ENCODE measurements around the gene STON1. TPM values are rescaled to one million over a fixed set of nuclear protein-coding genes. Genes with fewer than 3 reads are reported as not detected.
"Not testable (repeated sequence)": the region's sequence is repeated elsewhere in the genome, so short reads cannot be mapped to it uniquely, and the experiment has no call there.

Gene STON1
- total and polyA plus RNA-seq, 4 donors: 0.90 to 3.8 (median 1.2) TPM

DNA sequence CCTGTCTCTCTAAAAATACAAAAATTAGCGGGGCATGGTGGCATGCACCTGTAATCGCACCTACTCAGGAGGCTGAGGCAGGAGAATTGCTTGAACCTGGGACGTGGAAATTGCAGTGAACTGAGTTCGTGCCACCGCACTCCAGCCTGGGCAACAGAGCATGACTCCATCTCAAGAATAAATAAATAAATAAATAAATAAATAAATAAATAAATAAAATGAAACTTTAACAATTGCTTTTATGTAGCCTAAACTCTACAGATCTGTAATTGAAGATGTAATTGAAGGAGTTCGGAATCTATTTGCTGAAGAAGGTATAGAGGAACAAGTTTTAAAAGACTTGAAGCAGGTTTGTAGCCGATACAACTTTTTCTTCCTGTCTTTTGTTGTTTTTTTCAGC is 90.7 kb downstream of the STON1 start:
- no peaks in the 10 kb centered on the region for H3K9me3 ChIP-seq (ENCODE audit: control insufficient read depth in 4 of 4, low read length in 3 of 4)
- no peaks in the 10 kb centered on the region for H3K4me1 ChIP-seq (ENCODE audit: control insufficient read depth in 4 of 4, insufficient read depth in 4 of 4, low read length in 3 of 4)
- TF ChIP-seq YY1 (IDR thresholded peaks at IDR 0.05) (no peak), JUND (IDR thresholded peaks at IDR 0.05) (no peak), RAD21 (IDR thresholded peaks at IDR 0.05) (no peak), RXRA (IDR thresholded peaks at IDR 0.05) (no peak), TAF1 (conservative IDR thresholded peaks at IDR 0.05) (no peak), EGR1 (IDR thresholded peaks at IDR 0.05; ENCODE audit: low read depth in 2 of 2) (no peak), NR2F2 (IDR thresholded peaks at IDR 0.05) (no peak), HNF4A (conservative IDR thresholded peaks at IDR 0.05) (no peak), SP1 (IDR thresholded peaks at IDR 0.05) (no peak), HNF4G (IDR thresholded peaks at IDR 0.05) (no peak), GABPA (IDR thresholded peaks at IDR 0.05 in 1 of 2, conservative IDR thresholded peaks at IDR 0.05 in 1 of 2) (no peak), FOXA1 (IDR thresholded peaks at IDR 0.05) (no peak)
- TF ChIP-seq, protein P1, sequence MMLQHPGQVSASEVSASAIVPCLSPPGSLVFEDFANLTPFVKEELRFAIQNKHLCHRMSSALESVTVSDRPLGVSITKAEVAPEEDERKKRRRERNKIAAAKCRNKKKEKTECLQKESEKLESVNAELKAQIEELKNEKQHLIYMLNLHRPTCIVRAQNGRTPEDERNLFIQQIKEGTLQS (IDR thresholded peaks at IDR 0.05): no peak
- TF ChIP-seq, protein P2, sequence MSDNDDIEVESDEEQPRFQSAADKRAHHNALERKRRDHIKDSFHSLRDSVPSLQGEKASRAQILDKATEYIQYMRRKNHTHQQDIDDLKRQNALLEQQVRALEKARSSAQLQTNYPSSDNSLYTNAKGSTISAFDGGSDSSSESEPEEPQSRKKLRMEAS (IDR thresholded peaks at IDR 0.05): no peak
- TF ChIP-seq, protein P3, sequence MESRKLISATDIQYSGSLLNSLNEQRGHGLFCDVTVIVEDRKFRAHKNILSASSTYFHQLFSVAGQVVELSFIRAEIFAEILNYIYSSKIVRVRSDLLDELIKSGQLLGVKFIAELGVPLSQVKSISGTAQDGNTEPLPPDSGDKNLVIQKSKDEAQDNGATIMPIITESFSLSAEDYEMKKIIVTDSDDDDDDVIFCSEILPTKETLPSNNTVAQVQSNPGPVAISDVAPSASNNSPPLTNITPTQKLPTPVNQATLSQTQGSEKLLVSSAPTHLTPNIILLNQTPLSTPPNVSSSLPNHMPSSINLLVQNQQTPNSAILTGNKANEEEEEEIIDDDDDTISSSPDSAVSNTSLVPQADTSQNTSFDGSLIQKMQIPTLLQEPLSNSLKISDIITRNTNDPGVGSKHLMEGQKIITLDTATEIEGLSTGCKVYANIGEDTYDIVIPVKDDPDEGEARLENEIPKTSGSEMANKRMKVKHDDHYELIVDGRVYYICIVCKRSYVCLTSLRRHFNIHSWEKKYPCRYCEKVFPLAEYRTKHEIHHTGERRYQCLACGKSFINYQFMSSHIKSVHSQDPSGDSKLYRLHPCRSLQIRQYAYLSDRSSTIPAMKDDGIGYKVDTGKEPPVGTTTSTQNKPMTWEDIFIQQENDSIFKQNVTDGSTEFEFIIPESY (IDR thresholded peaks at IDR 0.05): no peak
- TF ChIP-seq, protein P4, sequence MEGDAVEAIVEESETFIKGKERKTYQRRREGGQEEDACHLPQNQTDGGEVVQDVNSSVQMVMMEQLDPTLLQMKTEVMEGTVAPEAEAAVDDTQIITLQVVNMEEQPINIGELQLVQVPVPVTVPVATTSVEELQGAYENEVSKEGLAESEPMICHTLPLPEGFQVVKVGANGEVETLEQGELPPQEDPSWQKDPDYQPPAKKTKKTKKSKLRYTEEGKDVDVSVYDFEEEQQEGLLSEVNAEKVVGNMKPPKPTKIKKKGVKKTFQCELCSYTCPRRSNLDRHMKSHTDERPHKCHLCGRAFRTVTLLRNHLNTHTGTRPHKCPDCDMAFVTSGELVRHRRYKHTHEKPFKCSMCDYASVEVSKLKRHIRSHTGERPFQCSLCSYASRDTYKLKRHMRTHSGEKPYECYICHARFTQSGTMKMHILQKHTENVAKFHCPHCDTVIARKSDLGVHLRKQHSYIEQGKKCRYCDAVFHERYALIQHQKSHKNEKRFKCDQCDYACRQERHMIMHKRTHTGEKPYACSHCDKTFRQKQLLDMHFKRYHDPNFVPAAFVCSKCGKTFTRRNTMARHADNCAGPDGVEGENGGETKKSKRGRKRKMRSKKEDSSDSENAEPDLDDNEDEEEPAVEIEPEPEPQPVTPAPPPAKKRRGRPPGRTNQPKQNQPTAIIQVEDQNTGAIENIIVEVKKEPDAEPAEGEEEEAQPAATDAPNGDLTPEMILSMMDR (IDR thresholded peaks at IDR 0.05; ENCODE audit: low read depth, low read length, missing input control): no peak
- H3K27me3 ChIP-seq (ENCODE audit: control insufficient read depth in 4 of 4, insufficient read depth in 4 of 4, low read length in 3 of 4): no peaks in the 10 kb centered on the region
- 90% methylated on average over 7 of the region's 7 CpGs for WGBS
- DNase-seq (ENCODE audit: low spot score): no peak
- H3K4me3 ChIP-seq (ENCODE audit: low read depth in 1 of 3, low read length in 3 of 3): no peak overlapping the region
- no peak overlapping the region for H3K9ac ChIP-seq (ENCODE audit: low read depth in 1 of 2, low read length in 2 of 2)
- no peak overlapping the region for H3K27ac ChIP-seq (ENCODE audit: low read depth in 1 of 2, low read length in 2 of 2)
- no peaks in the 10 kb centered on the region for H3K36me3 ChIP-seq (ENCODE audit: control insufficient read depth in 4 of 4, insufficient read depth in 3 of 4, low read depth in 1 of 4, low read length in 3 of 4)

DNA sequence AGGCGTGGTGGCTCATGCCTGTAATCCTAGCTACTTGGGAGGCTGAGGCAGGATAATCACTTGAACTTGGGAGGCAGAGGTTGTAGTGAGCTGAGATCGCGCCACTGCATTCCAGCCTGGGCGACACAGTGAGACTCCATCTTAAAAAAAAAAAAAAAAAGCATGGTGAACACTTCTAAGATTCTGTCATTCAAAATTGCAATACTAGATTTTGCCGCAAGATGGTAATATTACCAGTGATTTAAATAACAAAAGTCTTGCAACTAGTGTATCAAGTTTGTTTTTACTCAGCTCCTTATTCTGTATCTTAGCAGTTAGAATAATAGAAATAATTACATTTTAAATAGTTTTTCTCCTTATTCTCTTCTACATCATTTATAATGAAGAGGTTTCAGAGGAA is 92.7 kb downstream of the STON1 start:
- H3K4me3 ChIP-seq (ENCODE audit: low read depth in 1 of 3, low read length in 3 of 3); H3K27me3 ChIP-seq (ENCODE audit: control insufficient read depth in 4 of 4, insufficient read depth in 4 of 4, low read length in 3 of 4); H3K4me1 ChIP-seq (ENCODE audit: control insufficient read depth in 4 of 4, insufficient read depth in 4 of 4, low read length in 3 of 4); H3K9me3 ChIP-seq (ENCODE audit: control insufficient read depth in 4 of 4, low read length in 3 of 4); H3K36me3 ChIP-seq (ENCODE audit: control insufficient read depth in 4 of 4, insufficient read depth in 3 of 4, low read depth in 1 of 4, low read length in 3 of 4); H3K27ac ChIP-seq (ENCODE audit: low read depth in 1 of 2, low read length in 2 of 2); DNase-seq (ENCODE audit: low spot score); H3K9ac ChIP-seq (ENCODE audit: low read depth in 1 of 2, low read length in 2 of 2): not testable (repeated sequence)
- WGBS: 77% methylated on average over 5 of the region's 5 CpGs

DNA sequence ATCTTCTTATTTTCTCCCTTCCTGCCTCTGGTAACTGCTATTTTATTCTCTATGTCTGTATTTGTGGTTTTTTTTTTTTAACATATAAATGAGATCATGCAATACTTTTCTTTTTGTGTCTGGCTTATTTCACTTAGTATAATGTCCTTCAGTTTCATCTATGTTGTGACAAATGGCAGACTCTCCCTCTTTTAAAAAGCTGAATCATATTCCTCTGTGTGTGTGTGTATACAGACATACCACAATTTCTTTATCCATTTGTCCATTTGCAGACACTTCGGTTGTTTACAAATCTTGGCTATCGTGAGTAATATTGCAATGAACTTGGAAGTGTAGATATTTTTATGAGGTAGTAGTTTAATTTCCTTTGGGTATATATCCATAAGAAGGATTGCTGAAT is 94.7 kb downstream of the STON1 start:
- DNase-seq (ENCODE audit: low spot score): no peak
- peaks cover 0 to 7% (median 0%) of the 10 kb centered on the region in 4 donors for H3K9me3 ChIP-seq (ENCODE audit: control insufficient read depth in 4 of 4, low read length in 3 of 4)
- whole genome bisulfite sequencing: 86% methylated on average over 2 of the region's 2 CpGs
- TF ChIP-seq EGR1 (IDR thresholded peaks at IDR 0.05; ENCODE audit: low read depth in 2 of 2) (no peak), NR2F2 (IDR thresholded peaks at IDR 0.05) (no peak), FOXA1 (IDR thresholded peaks at IDR 0.05) (no peak), FOXA2 (IDR thresholded peaks at IDR 0.05) (no peak), RXRA (IDR thresholded peaks at IDR 0.05) (no peak)
- TF ChIP-seq, protein P4 (IDR thresholded peaks at IDR 0.05; ENCODE audit: low read depth, low read length, missing input control): no peak
- TF ChIP-seq, protein P3 (IDR thresholded peaks at IDR 0.05): no peak

More for the DNA sequence above, 94.7 kb downstream of the STON1 start:
- H3K27me3 ChIP-seq (ENCODE audit: control insufficient read depth in 4 of 4, insufficient read depth in 4 of 4, low read length in 3 of 4): no peaks in the 10 kb centered on the region
- no peak overlapping the region for H3K9ac ChIP-seq (ENCODE audit: low read depth in 1 of 2, low read length in 2 of 2)
- no peaks in the 10 kb centered on the region for H3K4me1 ChIP-seq (ENCODE audit: control insufficient read depth in 4 of 4, insufficient read depth in 4 of 4, low read length in 3 of 4)
- no peak overlapping the region for H3K4me3 ChIP-seq (ENCODE audit: low read depth in 1 of 3, low read length in 3 of 3)
- H3K36me3 ChIP-seq (ENCODE audit: control insufficient read depth in 4 of 4, insufficient read depth in 3 of 4, low read depth in 1 of 4, low read length in 3 of 4): no peaks in the 10 kb centered on the region
- H3K27ac ChIP-seq (ENCODE audit: low read depth in 1 of 2, low read length in 2 of 2): no peak overlapping the region
